ENCODE results near the gene ATP5F1D. TPM values are rescaled to one million over a fixed set of nuclear protein-coding genes. Genes with fewer than 3 reads are reported as not detected.

The ATP5F1D gene
- total RNA-seq, 4 donors from 2014 or later = 102 to 205 (median 137) TPM

DNA sequence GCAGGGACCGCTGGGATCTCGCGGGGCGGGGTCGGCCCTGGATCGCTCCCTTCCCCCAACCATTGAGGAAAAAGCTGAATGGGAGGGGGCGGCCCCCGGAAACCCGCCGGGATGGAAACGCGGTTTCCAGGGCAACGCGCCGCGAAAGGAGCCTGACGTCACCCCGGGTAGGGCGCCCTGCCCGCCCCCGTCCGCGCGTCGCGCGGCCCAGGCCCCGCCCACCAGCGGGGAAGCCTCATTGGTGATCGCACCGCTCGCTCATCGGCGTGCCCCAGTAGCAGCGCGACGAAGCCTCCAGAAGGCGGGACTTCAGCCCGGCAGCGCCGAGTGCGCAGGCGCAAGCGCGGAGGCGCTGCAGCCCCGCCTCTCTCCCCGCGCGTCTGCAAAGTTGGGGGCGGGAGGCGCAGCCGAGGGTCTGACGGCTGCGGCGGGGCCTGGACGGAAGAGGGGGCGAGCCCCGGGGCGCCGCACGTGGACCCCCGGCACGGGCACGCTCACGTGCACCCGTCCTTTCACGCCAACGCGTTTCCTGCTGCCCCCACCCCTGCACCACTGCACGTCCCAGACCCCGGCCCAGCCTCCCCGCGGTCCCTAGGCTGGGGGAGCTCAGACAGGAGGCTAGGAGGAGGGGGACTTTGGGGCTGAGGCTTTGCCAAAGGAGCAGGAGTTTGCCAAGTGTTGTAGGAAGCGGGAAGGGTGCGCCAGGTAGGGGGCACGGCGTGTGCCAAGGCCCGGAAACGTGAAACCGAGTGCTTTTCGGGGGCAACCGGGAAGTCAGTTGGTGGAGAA lies 19.4 kb downstream of the ATP5F1D start:
- H3K9me3 ChIP-seq = no peaks in the 10 kb centered on the region
- WGBS = 1% methylated on average over 26 of the region's 83 CpGs
- peaks cover 23% of the 10 kb centered on the region for H3K36me3 ChIP-seq
- TF ChIP-seq, protein P1, sequence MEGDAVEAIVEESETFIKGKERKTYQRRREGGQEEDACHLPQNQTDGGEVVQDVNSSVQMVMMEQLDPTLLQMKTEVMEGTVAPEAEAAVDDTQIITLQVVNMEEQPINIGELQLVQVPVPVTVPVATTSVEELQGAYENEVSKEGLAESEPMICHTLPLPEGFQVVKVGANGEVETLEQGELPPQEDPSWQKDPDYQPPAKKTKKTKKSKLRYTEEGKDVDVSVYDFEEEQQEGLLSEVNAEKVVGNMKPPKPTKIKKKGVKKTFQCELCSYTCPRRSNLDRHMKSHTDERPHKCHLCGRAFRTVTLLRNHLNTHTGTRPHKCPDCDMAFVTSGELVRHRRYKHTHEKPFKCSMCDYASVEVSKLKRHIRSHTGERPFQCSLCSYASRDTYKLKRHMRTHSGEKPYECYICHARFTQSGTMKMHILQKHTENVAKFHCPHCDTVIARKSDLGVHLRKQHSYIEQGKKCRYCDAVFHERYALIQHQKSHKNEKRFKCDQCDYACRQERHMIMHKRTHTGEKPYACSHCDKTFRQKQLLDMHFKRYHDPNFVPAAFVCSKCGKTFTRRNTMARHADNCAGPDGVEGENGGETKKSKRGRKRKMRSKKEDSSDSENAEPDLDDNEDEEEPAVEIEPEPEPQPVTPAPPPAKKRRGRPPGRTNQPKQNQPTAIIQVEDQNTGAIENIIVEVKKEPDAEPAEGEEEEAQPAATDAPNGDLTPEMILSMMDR (IDR thresholded peaks at IDR 0.05) = no peak
- peak in 1 of 3 donors; percentile 38 for TF ChIP-seq POLR2AphosphoS5 (IDR thresholded peaks at IDR 0.05)
- peak in 1 of 2 donors; percentile 29 for TF ChIP-seq POLR2A (IDR thresholded peaks at IDR 0.05)
- peak overlapping the region; percentile 59 for H3K4me3 ChIP-seq
- DNase-seq (ENCODE audit: low spot score in 2 of 2) = peak; percentile 97
- peak overlapping the region; percentile 92 for H3K27ac ChIP-seq
- H3K27me3 ChIP-seq = no peaks in the 10 kb centered on the region
- peaks cover 89% of the 10 kb centered on the region for H3K4me1 ChIP-seq

DNA sequence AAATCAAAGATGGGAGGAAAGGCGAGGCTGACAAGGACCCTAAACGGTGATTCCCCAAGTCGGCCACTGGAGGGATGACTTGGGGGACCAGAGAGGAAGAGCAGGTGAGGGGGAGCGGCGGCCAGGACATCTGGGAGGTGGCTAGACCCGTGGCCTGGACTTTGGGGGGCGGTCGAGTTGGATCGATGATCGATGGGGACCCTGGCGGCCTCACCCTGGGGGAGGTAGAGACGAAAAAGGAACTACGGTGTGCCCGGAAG lies 19.9 kb downstream of the ATP5F1D start:
- no peak for DNase-seq (ENCODE audit: low spot score in 2 of 2)
- TF ChIP-seq EP300 (IDR thresholded peaks at IDR 0.05) (no peak), POLR2A (IDR thresholded peaks at IDR 0.05) (no peak), POLR2AphosphoS5 (IDR thresholded peaks at IDR 0.05) (no peak)
- TF ChIP-seq, protein P1 (IDR thresholded peaks at IDR 0.05) = no peak
- H3K4me1 ChIP-seq = peaks cover 92% of the 10 kb centered on the region
- H3K27me3 ChIP-seq = no peaks in the 10 kb centered on the region
- 7% methylated on average over 14 of the region's 14 CpGs for WGBS
- peaks cover 18% of the 10 kb centered on the region for H3K36me3 ChIP-seq
- H3K9me3 ChIP-seq = no peaks in the 10 kb centered on the region
- peak overlapping the region; percentile 59 for H3K4me3 ChIP-seq
- H3K27ac ChIP-seq = peak overlapping the region; percentile 92

DNA sequence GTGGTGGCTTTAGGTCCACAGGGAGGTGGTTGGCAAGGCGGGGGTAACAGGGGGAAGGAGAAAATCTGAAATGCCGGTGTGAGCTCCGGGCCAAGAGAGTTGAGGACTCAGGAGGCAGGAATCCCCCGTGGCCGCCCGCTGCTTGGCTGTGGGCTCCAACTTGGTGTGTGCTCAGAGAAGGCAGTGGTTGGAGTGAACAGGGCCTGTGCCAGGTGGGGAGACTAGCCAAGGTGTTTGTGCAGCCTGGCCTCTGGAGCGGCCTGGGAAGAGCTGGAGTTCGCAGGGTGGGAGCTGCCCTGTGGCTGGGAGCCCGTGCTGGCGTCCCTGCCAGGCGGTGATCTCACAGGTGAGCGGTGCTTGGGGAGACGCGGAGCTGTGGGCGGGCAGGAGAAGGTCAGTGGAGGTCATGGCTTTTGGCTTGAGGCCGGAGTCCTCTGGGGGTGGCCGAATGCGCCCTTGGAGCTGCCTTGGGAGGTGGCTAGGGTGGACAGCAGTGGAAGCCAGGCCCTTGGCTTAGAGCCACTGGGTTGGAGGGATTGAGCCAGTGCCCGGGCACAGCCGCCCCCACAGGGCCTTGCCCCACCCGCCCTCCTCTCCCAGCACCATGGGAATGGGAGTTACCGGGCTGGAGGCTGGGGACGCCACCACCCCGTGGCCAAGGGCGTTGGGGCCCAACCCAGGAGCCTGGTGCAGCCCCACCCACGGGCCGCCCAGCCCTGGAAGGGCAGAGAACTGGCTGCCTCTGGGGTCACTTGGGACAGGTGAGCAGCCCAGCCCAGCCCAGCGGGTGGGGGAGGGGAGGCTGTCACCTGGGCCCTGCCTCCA lies 20.5 kb downstream of the ATP5F1D start:
- 18% methylated on average over 15 of the region's 28 CpGs for whole genome bisulfite sequencing
- peak in 1 of 2 donors; percentile 88 for DNase-seq (ENCODE audit: low spot score in 2 of 2)
- peak overlapping the region; percentile 59 for H3K4me3 ChIP-seq

DNA sequence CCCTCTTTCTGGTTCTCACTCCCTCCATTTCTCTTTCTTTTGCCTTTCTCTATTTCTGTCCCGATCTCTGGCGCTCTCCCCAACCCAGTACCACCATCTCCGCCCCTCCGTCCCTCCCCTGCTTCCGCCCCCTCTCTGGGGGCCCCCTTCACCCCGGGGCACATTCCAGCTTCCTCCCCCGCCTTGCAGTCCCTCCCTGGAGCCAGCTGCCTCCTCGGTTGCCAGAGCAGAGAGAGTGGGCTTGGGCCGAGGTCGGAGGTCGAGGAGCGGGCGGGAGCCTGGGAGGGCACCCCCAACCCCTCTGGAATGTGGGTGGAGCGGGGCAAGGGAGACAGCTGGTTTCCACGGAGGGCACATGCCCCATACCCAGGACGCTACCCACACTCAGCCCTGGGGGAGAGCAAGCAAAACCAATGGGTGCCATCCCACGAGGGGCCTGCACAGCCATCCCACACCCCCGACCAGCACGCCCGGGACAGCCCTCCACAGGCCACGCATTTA lies 21.1 kb downstream of the ATP5F1D start:
- H3K9me3 ChIP-seq = no peaks in the 10 kb centered on the region
- H3K27me3 ChIP-seq = no peaks in the 10 kb centered on the region
- DNase-seq (ENCODE audit: low spot score in 2 of 2) = no peak
- TF ChIP-seq POLR2A (IDR thresholded peaks at IDR 0.05) = no peak
- no peak for TF ChIP-seq POLR2AphosphoS5 (IDR thresholded peaks at IDR 0.05)
- TF ChIP-seq EP300 (IDR thresholded peaks at IDR 0.05) = no peak
- TF ChIP-seq, protein P1 (IDR thresholded peaks at IDR 0.05) = no peak
- H3K4me1 ChIP-seq = peaks cover 94% of the 10 kb centered on the region
- H3K4me3 ChIP-seq = peak overlapping the region; percentile 59
- H3K27ac ChIP-seq = peak overlapping the region; percentile 92
- peaks cover 6% of the 10 kb centered on the region for H3K36me3 ChIP-seq
- WGBS = 26% methylated on average over 13 of the region's 21 CpGs

More for the DNA sequence above, 20.5 kb downstream of the ATP5F1D start:
- TF ChIP-seq EP300 (IDR thresholded peaks at IDR 0.05) = no peak
- TF ChIP-seq POLR2AphosphoS5 (IDR thresholded peaks at IDR 0.05) = peak in 1 of 3 donors; percentile 25
- TF ChIP-seq, protein P1 (IDR thresholded peaks at IDR 0.05) = no peak
- TF ChIP-seq POLR2A (IDR thresholded peaks at IDR 0.05) = no peak
- Histone ChIP-seq H3K9me3 (no peaks in the 10 kb centered on the region), H3K27ac (peak overlapping the region; percentile 92), H3K36me3 (peaks cover 12% of the 10 kb centered on the region), H3K4me1 (peaks cover 94% of the 10 kb centered on the region), H3K27me3 (no peaks in the 10 kb centered on the region)

DNA sequence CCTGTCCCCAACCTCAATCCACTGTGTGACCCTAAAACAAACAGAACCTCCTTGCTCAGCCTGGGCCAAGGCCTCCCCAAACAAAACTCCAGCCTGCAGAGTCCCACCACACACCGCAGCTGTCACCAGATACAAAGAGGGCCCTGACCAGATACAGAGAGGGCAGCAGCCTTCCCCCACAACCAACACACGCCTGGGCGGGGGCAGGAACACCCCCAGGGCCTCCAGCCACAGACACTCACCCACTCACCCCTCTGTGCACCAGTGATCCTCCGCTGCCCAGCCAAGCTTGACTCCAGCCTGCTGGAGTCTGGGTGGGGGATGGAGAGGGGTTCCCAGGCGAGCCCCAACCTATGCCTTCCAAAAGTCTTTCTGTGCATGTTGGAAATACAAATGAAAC lies 21.6 kb downstream of the ATP5F1D start:
- TF ChIP-seq POLR2AphosphoS5 (IDR thresholded peaks at IDR 0.05) (no peak), POLR2A (IDR thresholded peaks at IDR 0.05) (no peak), EP300 (IDR thresholded peaks at IDR 0.05) (no peak)
- TF ChIP-seq, protein P1 (IDR thresholded peaks at IDR 0.05) = no peak
- Histone ChIP-seq H3K27ac (peak overlapping the region; percentile 92), H3K27me3 (no peaks in the 10 kb centered on the region), H3K4me1 (peaks cover 94% of the 10 kb centered on the region), H3K36me3 (peaks cover under 1% of the 10 kb centered on the region), H3K4me3 (no peak overlapping the region), H3K9me3 (no peaks in the 10 kb centered on the region)
- 52% methylated on average over 4 of the region's 5 CpGs for WGBS
- no peak for DNase-seq (ENCODE audit: low spot score in 2 of 2)

Measured in suprapubic skin (tissue), 4 donors.